GM12878 (cell line): ENCODE measurements around the gene SPAG16. TPM values are rescaled to one million over a fixed set of nuclear protein-coding genes. Genes with fewer than 3 reads are reported as not detected.

Experiments used
- ATAC-seq: fragments of 200-7000 bp; cut with Tn5 transposase; 3 replicates; pipeline ENCODE4 v1.9.1; 2020; ENCODE audit warnings: mild to moderate bottlenecking, moderate library complexity
- BruUV-seq: library from RNA; stranded (reverse); fragments of 400-500 nt; replicated peaks from 2 replicates; lab custom pipeline; 2021; lab: Mats Ljungman, UMichigan
- CTCF ChIA-PET: fragments of 300-600 bp; sonication (Branson Sonifier 250); formaldehyde crosslinking; extraction: SDS; loops from one replicate; lab custom pipeline; 2021; ENCODE audit warnings: inconsistent platforms; lab: Yijun Ruan, JAX
- POLR2A ChIA-PET: fragments of 350-600 bp; formaldehyde crosslinking; extraction: SDS; loops from one replicate; lab custom pipeline; 2021; ENCODE audit warnings: inconsistent platforms; lab: Charles Lee
- RAD21 ChIA-PET: fragments of 300-600 bp; sonication (Branson Sonifier 250); formaldehyde crosslinking; loops from one replicate; lab custom pipeline; 2023; ENCODE audit warnings: antibody characterized with exemption; ENCODE audit not compliant: unreplicated experiment; lab: Charles Lee
- SMC1A ChIA-PET: fragments of 300-600 bp; sonication (Branson Sonifier 250); formaldehyde crosslinking; loops from one replicate; lab custom pipeline; 2023; ENCODE audit not compliant: unreplicated experiment, uncharacterized antibody; lab: Charles Lee
- DNase-seq: peaks from one replicate; pipeline ENCODE4 v3.0.0-alpha.2; 2011; ENCODE audit warnings: low read depth, low spot score
- FAIRE-seq: peaks from 3 replicates; lab custom pipeline; 2011; peaks lifted over from hg19 to GRCh38; lab: Jason Lieb, UNC
- H2AFZ ChIP-seq: 2 replicates; pipeline ENCODE4 v1.6.0; 2011; ENCODE audit warnings: low read depth, low read length, control low read depth; ENCODE audit not compliant: control insufficient read depth
- H3K27ac ChIP-seq: 2 replicates; pipeline ENCODE4 v1.5.1; 2011; ENCODE audit warnings: control low read depth; ENCODE audit not compliant: control insufficient read depth, insufficient read depth
- H3K27me3 ChIP-seq, 2 experiments: replicated peaks in 1 of 2; 2 replicates each; pipeline versions ENCODE4 v1.6.0 to v1.6.1; 2011; ENCODE audit warnings: low read length in 1 of 2; ENCODE audit not compliant: control insufficient read depth in 2 of 2, insufficient read depth in 2 of 2
- H3K36me3 ChIP-seq, 2 experiments: 2 replicates each; pipeline ENCODE4 v1.5.1; 2011; ENCODE audit warnings: low read length in 1 of 2; ENCODE audit not compliant: control insufficient read depth in 2 of 2, insufficient read depth in 2 of 2
- H3K4me1 ChIP-seq: 2 replicates; pipeline ENCODE4 v1.6.1; 2011; ENCODE audit warnings: mild to moderate bottlenecking, low read length, moderate library complexity, mixed read lengths; ENCODE audit not compliant: control insufficient read depth, insufficient read depth
- H3K4me2 ChIP-seq: 2 replicates; pipeline ENCODE4 v1.6.0; 2011; ENCODE audit warnings: control low read depth; ENCODE audit not compliant: control insufficient read depth, insufficient read depth
- H3K4me3 ChIP-seq: fragments of 200-600 bp; sonication (generic); 2 replicates; pipeline ENCODE4 v1.5.1; 2016
- H3K79me2 ChIP-seq: 2 replicates; pipeline ENCODE4 v1.6.0; 2011; ENCODE audit warnings: low read length; ENCODE audit not compliant: control insufficient read depth, insufficient read depth
- H3K9ac ChIP-seq: 2 replicates; pipeline ENCODE4 v1.8.0; 2011; ENCODE audit warnings: low read length, control low read depth, mixed read lengths; ENCODE audit not compliant: control insufficient read depth, insufficient read depth
- H3K9me3 ChIP-seq: replicated peaks from 3 replicates; pipeline ENCODE4 v1.5.1; 2011; ENCODE audit warnings: mild to moderate bottlenecking, low read length; ENCODE audit not compliant: control insufficient read depth, insufficient read depth
- H4K20me1 ChIP-seq: 2 replicates; pipeline ENCODE4 v1.6.0; 2011; ENCODE audit not compliant: control insufficient read depth, insufficient read depth
- EGR1 ChIP-seq, 2 experiments: IDR thresholded peaks; 1 replicate in 1 of 2; 2 replicates in 1 of 2; pipeline ENCODE4 v1.6.1; 2011 to 2012; ENCODE audit warnings: low read depth in 2 of 2, low read length in 2 of 2, borderline replicate concordance in 1 of 2, mild to moderate bottlenecking in 1 of 2, moderate library complexity in 1 of 2
- HCFC1 ChIP-seq: fragments of 150-350 bp; IDR thresholded peaks from 2 replicates; pipeline ENCODE4 v1.6.1; 2014; ENCODE audit warnings: low read length
- SIX5 ChIP-seq: IDR thresholded peaks from 2 replicates; pipeline ENCODE4 v1.6.1; 2011; ENCODE audit warnings: mild to moderate bottlenecking, low read depth, low read length, moderate library complexity; ENCODE audit not compliant: severe bottlenecking
- SMAD1 ChIP-seq: fragments of 450-650 bp; IDR thresholded peaks from 2 replicates; pipeline ENCODE4 v1.6.1; 2018; ENCODE audit warnings: mild to moderate bottlenecking, low read depth; ENCODE audit not compliant: partially characterized antibody
- SMARCA5 ChIP-seq: fragments of 450-650 bp; IDR thresholded peaks from 2 replicates; pipeline ENCODE4 v1.6.1; 2017; ENCODE audit warnings: mild to moderate bottlenecking
- SREBF2 ChIP-seq: IDR thresholded peaks from 2 replicates; pipeline ENCODE4 v1.6.1; 2012; ENCODE audit warnings: mild to moderate bottlenecking, low read length
- USF1 ChIP-seq: IDR thresholded peaks from 2 replicates; pipeline ENCODE4 v1.6.1; 2011; ENCODE audit warnings: borderline replicate concordance, low read depth, mild to moderate bottlenecking, moderate library complexity, mixed read lengths, low read length; ENCODE audit not compliant: insufficient read depth; ENCODE audit errors: extremely low read length
- USF2 ChIP-seq: IDR thresholded peaks from 2 replicates; pipeline ENCODE4 v1.6.1; 2011; ENCODE audit warnings: low read depth, low read length, improper control_type of control experiment, borderline replicate concordance
- ZNF384 ChIP-seq: IDR thresholded peaks from 2 replicates; pipeline ENCODE4 v1.6.1; 2012; ENCODE audit warnings: low read depth, mild to moderate bottlenecking, low read length, improper control_type of control experiment, borderline replicate concordance
- WGBS: methylation state at CpG from one replicate; pipeline ENCODE4 v1.1.6; 2016; ENCODE audit warnings: low lambda C conversion rate; ENCODE audit not compliant: insufficient replicate concordance, insufficient coverage; ENCODE audit errors: missing lambda C conversion rate; 5-methylcytosine and 5-hydroxymethylcytosine counted together
- in situ Hi-C: fragments of 300-500 bp; cut with MboI; formaldehyde crosslinking; loops from 9 replicates; pipeline ENCODE4 v1.14.3; 2018; ENCODE audit warnings: mixed read lengths
- intact Hi-C: fragments of 100-400 bp; cut with micrococcal nuclease; formaldehyde crosslinking; loops from one replicate; pipeline ENCODE4 v1.14.2; 2022; ENCODE audit not compliant: unreplicated experiment
- polyA plus RNA-seq, 11 experiments: library from polyadenylated mRNA; depleted of rRNA in 4 of 11; unstranded in 6 of 11; stranded (reverse) in 5 of 11; fragments of >200 nt; fragmentation: Nextera tagmentation in 4 of 11; fragmentation: Illumina TruSeq in 1 of 11; extraction: Ambion mirVana in 4 of 11; extraction: Trizol in 1 of 11; gene quantifications; 1 replicate in 1 of 11; 2 replicates in 10 of 11; pipeline versions ENCODE4 v1.2.1 to v1.2.3, GENCODE V29; 2011 to 2016; ENCODE audit warnings: inconsistent platforms in 2 of 11, missing spikeins in 2 of 11, low read depth in 1 of 11
- total RNA-seq, 4 experiments: library from RNA; depleted of rRNA in 3 of 4; stranded (reverse); fragments of >200 nt in 3 of 4; fragmentation: Illumina TruSeq in 1 of 4; extraction: Trizol in 1 of 4; gene quantifications; 2 replicates each; pipeline versions ENCODE4 v1.2.1 to v1.2.3, GENCODE V29; 2013 to 2021

SPAG16 gene
- total and polyA plus RNA-seq, 10 of the 15 experiments (the other 5 are each of a cell fraction or from before 2014, with no cell fraction given), result 6.0 to 25.0 (median 15.2) TPM

DNA sequence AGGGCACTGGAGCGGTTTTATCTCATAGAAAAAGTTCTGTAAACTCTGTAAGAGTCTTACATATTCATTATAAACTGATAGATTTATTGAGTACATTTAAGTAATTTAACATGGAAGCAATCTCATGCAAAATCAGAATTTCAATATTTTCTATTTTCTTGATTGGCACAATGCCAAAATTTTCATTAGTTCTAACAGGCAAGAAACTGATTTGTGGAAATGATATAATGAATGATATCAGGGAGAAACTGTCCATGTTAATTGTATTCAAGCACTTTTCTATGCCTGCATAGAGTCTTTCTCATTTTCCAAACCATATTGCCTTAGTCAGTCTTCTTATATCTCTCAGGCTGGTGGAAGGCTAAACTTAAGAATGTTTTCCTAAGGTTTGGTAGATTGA lies 23.0 kb upstream of the SPAG16 start:
- intact Hi-C loops, result no loop called here
- Histone ChIP-seq H3K4me1 (no peaks in the 10 kb centered on the region), H3K79me2 (no peaks in the 10 kb centered on the region), H3K4me2 (no peak overlapping the region), H3K36me3 (no peaks in the 10 kb centered on the region), H3K9ac (no peak overlapping the region), H3K27ac (no peak overlapping the region), H2AFZ (no peak overlapping the region), H3K27me3 (no peaks in the 10 kb centered on the region), H3K9me3 (no peaks in the 10 kb centered on the region), H3K4me3 (no peak overlapping the region), H4K20me1 (no peaks in the 10 kb centered on the region)
- BruUV-seq, result no TSS peak
- peak; percentile 72 for TF ChIP-seq SMAD1
- no peak for TF ChIP-seq SREBF2
- TF ChIP-seq USF2, result no peak
- TF ChIP-seq EGR1 (IDR thresholded peaks at IDR 0.05; ENCODE audit: borderline replicate concordance in 1 of 2, low read depth in 2 of 2, low read length in 2 of 2), result no peak
- no peak for FAIRE-seq
- in situ Hi-C loops, result no loop called here
- 67% methylated on average over 1 of the region's 1 CpG for WGBS
- RAD21 ChIA-PET, result interaction anchor here (1.3 kb wide), 1 partner anchor 7 kb away, joined by 3 read pairs; no protein-coding TSS in a partner anchor
- POLR2A ChIA-PET, result no interaction called here
- CTCF ChIA-PET, result no interaction called here
- no peak for DNase-seq
- SMC1A ChIA-PET, result interaction anchor here (1.8 kb wide), 1 partner anchor 9 kb away, joined by 6 read pairs; no protein-coding TSS in a partner anchor
- no peak for ATAC-seq

DNA sequence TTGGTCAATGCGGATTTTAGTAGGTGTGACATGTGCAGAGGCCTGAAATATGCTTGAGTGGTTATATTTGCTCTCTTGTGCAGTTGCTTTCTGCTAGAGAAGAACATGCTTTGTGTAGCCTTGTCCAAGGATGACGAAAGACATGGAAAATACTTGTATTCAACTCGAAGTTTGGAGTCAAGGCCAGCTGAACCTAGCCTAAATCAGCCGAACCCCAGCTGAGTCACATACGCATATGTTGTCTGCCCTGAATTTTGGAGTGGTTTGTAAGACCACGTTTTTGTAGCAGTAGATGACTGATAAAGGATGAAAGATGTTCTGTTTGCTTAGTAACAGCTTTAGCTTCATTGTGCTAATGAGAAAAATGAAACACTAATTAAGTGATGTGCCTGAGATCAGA lies 22.5 kb upstream of the SPAG16 start:
- no peaks in the 10 kb centered on the region for H3K9me3 ChIP-seq
- no peak for ATAC-seq
- DNase-seq, result no peak
- no peaks in the 10 kb centered on the region for H3K36me3 ChIP-seq
- no peaks in the 10 kb centered on the region for H3K79me2 ChIP-seq
- FAIRE-seq, result no peak
- ChIA-PET SMC1A (interaction anchor here (1.8 kb wide), 1 partner anchor 10 kb away, joined by 6 read pairs; no protein-coding TSS in a partner anchor), POLR2A (no interaction called here), RAD21 (interaction anchor here (1.3 kb wide), 1 partner anchor 8 kb away, joined by 3 read pairs; no protein-coding TSS in a partner anchor), CTCF (no interaction called here)
- in situ Hi-C loops, result no loop called here
- no peak overlapping the region for H3K4me2 ChIP-seq
- intact Hi-C loops, result no loop called here
- BruUV-seq, result no TSS peak
- H4K20me1 ChIP-seq, result no peaks in the 10 kb centered on the region
- no peak overlapping the region for H2AFZ ChIP-seq
- no peak overlapping the region for H3K27ac ChIP-seq
- TF ChIP-seq SIX5 (no peak), USF1 (no peak), HCFC1 (no peak), ZNF384 (no peak), SMARCA5 (no peak)
- H3K4me1 ChIP-seq, result no peaks in the 10 kb centered on the region
- no peaks in the 10 kb centered on the region for H3K27me3 ChIP-seq
- no peak overlapping the region for H3K9ac ChIP-seq
- 46% methylated on average over 6 of the region's 6 CpGs for WGBS
- no peak overlapping the region for H3K4me3 ChIP-seq
